Measurements from ENCODE around the gene DRC7. TPM values are rescaled to one million over a fixed set of nuclear protein-coding genes. Genes with fewer than 3 reads are reported as not detected.

The DRC7 gene
- total and polyA plus RNA-seq, 10 of the 15 experiments (the other 5 are each of a cell fraction or from before 2014, with no cell fraction given) = 0.06 to 0.49 (median 0.14) TPM; not detected in 4

DNA sequence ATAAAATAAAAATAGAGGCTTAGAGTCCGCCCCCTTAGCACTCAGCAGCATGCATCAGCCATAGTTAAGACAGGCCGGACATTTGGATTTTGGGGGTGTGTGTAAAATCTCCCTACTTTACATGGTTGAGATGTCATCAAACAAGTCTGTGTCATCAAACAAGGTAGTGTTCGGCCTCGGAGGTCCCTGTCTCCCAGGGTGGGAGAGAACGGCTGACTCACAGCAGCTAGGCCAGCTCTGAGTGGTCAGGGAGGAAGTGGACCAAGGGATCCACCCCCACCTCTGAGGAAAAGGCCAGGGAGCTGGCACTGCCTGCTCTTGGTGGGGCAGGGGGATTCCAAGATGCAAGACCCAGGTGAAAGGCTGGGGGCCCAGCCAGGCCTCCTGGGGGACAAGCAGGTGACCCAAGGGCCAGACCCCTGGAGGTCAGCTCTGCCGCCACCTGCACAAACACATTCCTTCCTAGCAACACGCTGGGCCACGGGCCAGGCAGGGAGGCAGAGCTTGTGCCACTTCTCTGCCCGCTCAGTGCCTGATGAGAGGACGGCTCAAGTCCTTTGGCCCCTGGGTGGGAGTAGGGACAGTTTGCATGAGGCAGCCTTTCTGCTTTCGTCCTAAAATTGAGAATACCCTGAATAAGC, 79.2 kb downstream of the DRC7 start:
- TF ChIP-seq IKZF2 (IDR thresholded peaks at IDR 0.05) (no peak), FOXK2 (IDR thresholded peaks at IDR 0.05) (no peak), CHD4 (IDR thresholded peaks at IDR 0.05) (no peak), SUZ12 (IDR thresholded peaks at IDR 0.05; ENCODE audit: unreplicated experiment) (no peak), ASH2L (IDR thresholded peaks at IDR 0.05; ENCODE audit: borderline replicate concordance, low read depth) (no peak), PAX8 (IDR thresholded peaks at IDR 0.05) (no peak), ZBED1 (IDR thresholded peaks at IDR 0.05; ENCODE audit: borderline replicate concordance) (no peak), CREM (IDR thresholded peaks at IDR 0.05; ENCODE audit: low read depth) (no peak), NFYA (IDR thresholded peaks at IDR 0.05; ENCODE audit: borderline replicate concordance, low read depth, low read length) (no peak), ZNF24 (IDR thresholded peaks at IDR 0.05) (no peak), KAT2A (conservative IDR thresholded peaks at IDR 0.05; ENCODE audit: control insufficient read depth, low read depth, low read length) (no peak)
- TF ChIP-seq, protein P1, sequence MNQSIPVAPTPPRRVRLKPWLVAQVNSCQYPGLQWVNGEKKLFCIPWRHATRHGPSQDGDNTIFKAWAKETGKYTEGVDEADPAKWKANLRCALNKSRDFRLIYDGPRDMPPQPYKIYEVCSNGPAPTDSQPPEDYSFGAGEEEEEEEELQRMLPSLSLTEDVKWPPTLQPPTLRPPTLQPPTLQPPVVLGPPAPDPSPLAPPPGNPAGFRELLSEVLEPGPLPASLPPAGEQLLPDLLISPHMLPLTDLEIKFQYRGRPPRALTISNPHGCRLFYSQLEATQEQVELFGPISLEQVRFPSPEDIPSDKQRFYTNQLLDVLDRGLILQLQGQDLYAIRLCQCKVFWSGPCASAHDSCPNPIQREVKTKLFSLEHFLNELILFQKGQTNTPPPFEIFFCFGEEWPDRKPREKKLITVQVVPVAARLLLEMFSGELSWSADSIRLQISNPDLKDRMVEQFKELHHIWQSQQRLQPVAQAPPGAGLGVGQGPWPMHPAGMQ (IDR thresholded peaks at IDR 0.05; ENCODE audit: borderline replicate concordance) = no peak
- no peak overlapping the region for H3K4me3 ChIP-seq
- no peaks in the 10 kb centered on the region for H3K36me3 ChIP-seq (ENCODE audit: control insufficient read depth in 2 of 2, insufficient read depth in 2 of 2, low read length in 1 of 2)
- intact Hi-C loops (cut with micrococcal nuclease; ENCODE audit: unreplicated experiment) = no loop called here
- in situ Hi-C loops (cut with MboI) = no loop called here
- no peaks in the 10 kb centered on the region for H3K79me2 ChIP-seq (ENCODE audit: control insufficient read depth, insufficient read depth, low read length)
- ChIA-PET RAD21 (ENCODE audit: unreplicated experiment) (no interaction called here), CTCF (interaction anchor here (1.0 kb wide), 1 partner anchor 197 kb away, joined by 4 read pairs; no protein-coding TSS in a partner anchor), SMC1A (ENCODE audit: uncharacterized antibody, unreplicated experiment) (no interaction called here), POLR2A (no interaction called here)
- H3K4me1 ChIP-seq (ENCODE audit: control insufficient read depth, insufficient read depth, low read length) = no peaks in the 10 kb centered on the region
- 38% methylated on average over 11 of the region's 11 CpGs for WGBS (ENCODE audit: insufficient coverage, insufficient replicate concordance, low lambda C conversion rate, missing lambda C conversion rate)
- ATAC-seq = no peak
- no peak for FAIRE-seq
- H2AFZ ChIP-seq (ENCODE audit: control insufficient read depth, low read depth, low read length) = no peak overlapping the region
- no peak overlapping the region for H3K9ac ChIP-seq (ENCODE audit: control insufficient read depth, insufficient read depth, low read length)
- H4K20me1 ChIP-seq (ENCODE audit: control insufficient read depth, insufficient read depth) = no peaks in the 10 kb centered on the region
- H3K9me3 ChIP-seq (replicated peaks; ENCODE audit: control insufficient read depth, insufficient read depth, low read length) = no peaks in the 10 kb centered on the region
- no TSS peak for BruUV-seq (replicated peaks)
- H3K27me3 ChIP-seq (replicated peaks in 1 of 2; ENCODE audit: control insufficient read depth in 2 of 2, insufficient read depth in 2 of 2, low read length in 1 of 2) = no peaks in the 10 kb centered on the region
- no peak overlapping the region for H3K4me2 ChIP-seq (ENCODE audit: control insufficient read depth, insufficient read depth)
- no peak for DNase-seq (ENCODE audit: low read depth, low spot score)
- H3K27ac ChIP-seq (ENCODE audit: control insufficient read depth, insufficient read depth) = no peak overlapping the region
